Measurements from ENCODE around the gene ARHGEF7.
A peak's percentile ranks its signal among the peaks of the same experiment; 100 is the strongest.

The ARHGEF7 gene

DNA sequence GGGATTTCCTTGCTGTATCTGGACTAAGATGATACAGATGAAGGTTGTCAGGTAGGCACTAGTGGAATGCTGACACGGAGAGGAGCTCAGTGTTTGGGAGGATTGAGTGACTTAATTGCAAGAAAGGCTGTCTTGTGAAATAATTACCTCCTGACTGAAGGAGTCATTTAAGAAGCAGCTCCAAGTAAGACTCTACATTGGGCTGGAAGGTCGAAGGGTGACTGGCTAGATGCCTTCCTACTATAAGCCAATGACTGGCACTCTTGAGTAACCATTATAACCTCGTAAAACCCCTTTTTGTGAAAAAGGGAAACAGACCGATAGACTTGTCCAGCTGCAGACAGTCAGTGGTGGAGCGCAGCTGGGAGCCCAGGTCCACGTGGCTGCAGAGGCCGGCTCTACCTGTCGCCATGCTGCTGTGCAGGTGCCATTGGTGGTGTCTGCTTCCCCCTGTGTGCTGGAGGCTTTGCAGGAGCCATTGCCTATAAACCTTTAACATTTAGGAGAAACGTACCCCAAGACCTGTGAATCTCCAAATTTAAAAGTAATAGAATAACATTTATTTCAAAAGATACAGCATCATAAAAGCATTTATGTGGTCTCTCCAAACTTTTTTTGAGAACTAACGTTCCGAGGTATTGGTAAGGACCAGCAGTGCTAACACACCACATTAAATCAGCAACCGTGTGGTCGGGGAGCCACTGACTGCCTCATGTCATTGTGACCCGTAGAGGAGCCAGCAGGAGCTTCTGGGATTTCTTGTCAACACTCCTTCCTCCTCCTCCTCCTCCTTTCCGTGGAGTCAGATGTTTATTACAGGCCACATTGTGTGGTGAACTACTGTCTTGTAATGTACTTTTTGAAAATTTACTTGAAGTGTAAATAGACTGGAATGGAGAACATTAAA lies 124.9 kb downstream of the ARHGEF7 start:
- TF ChIP-seq CTCF (IDR thresholded peaks at IDR 0.05; ENCODE audit: control insufficient read depth, insufficient read depth, low read depth, low read length, missing control alignments), result no peak
- H3K4me3 ChIP-seq (ENCODE audit: control insufficient read depth, low read depth, low read length), result no peak overlapping the region
- DNase-seq (ENCODE audit: low read depth), result no peak

DNA sequence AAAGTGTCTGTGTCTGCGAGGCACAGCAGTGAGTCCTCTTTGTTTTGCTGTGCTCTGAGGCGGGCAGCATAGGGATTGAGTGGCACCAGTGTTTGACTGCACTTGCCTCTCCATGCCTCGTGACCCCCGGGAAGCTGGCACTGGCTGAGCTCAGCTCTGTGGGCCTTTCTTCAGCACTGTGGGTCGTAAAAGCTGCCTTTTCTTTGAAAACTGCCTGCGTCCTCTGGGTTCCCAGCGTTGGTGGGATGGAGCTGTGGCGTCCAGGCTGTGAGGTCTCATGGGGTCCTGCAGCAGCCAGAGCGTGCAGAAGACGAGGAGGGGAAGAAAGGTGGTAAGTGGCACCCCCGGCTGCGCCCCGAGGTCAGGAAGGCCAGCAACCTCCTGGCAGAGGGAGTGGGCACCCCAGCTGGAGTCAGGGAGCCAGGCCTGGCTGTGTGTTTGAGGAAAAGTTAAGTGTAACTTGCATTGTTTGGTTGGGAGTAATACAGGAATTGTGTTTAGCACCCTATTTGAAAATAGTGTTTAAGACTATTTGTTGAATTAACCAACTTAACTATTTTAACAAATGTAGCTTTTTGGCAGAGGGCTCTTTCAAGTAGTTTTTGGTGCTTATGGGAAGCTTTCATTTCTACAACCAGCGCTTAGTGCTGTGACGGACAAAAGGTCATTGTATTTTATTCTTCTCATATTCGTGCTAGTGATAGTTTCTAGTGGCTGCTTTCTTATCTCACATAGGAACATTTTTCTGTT lies 126.1 kb downstream of the ARHGEF7 start:
- H3K4me3 ChIP-seq (ENCODE audit: control insufficient read depth, low read depth, low read length), result no peak overlapping the region
- no peak for TF ChIP-seq CTCF (IDR thresholded peaks at IDR 0.05; ENCODE audit: control insufficient read depth, insufficient read depth, low read depth, low read length, missing control alignments)
- no peak for DNase-seq (ENCODE audit: low read depth)

DNA sequence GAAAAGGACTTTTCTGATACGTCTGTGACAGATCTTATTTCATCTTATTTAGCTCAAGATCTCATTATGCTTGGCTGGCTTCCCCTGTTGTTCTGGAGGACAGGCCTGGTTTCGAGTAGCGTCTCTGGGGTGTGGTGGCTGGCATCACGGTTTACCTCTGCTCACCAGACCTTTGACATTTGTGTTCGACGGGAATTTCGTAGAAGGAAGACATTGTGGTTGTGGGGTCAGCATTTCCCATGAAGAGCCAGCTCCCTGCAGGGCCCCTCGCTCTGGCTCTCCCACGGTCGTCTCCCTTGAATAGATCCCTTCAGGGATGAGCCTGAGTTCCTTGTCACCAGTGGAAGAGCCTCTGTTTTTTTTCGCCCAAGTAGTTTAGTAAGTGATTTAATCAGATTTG lies 126.8 kb downstream of the ARHGEF7 start:
- TF ChIP-seq CTCF (IDR thresholded peaks at IDR 0.05; ENCODE audit: control insufficient read depth, insufficient read depth, low read depth, low read length, missing control alignments), result no peak
- H3K4me3 ChIP-seq (ENCODE audit: control insufficient read depth, low read depth, low read length), result no peak overlapping the region
- DNase-seq (ENCODE audit: low read depth), result no peak

DNA sequence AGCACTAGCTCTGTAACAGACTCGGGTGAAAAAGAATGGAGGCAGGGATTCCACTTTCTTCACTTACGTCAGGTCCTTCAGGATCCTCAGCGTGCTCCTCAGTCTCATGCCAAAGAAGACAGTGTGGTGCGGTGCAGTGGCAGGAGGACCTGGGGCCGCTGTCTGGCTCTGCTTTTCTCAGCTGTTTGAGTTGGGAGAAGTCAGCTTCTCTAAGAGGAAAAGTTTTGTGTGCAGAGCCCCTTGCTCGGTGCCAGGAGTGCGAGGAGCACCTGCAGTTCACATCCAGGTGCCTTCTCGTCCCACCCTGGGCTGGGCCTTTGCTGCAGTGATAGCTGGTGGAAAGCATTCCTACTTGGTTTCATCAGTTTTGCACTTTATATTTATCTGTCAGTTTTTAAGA lies 127.5 kb downstream of the ARHGEF7 start:
- no peak for DNase-seq (ENCODE audit: low read depth)
- H3K4me3 ChIP-seq (ENCODE audit: control insufficient read depth, low read depth, low read length), result no peak overlapping the region
- TF ChIP-seq CTCF (IDR thresholded peaks at IDR 0.05; ENCODE audit: control insufficient read depth, insufficient read depth, low read depth, low read length, missing control alignments), result no peak

GRCh38 chr13:111243981-111244380 lies 128.9 kb downstream of the ARHGEF7 start:
- no peak for TF ChIP-seq CTCF (IDR thresholded peaks at IDR 0.05; ENCODE audit: control insufficient read depth, insufficient read depth, low read depth, low read length, missing control alignments)
- DNase-seq (ENCODE audit: low read depth), result no peak

DNA sequence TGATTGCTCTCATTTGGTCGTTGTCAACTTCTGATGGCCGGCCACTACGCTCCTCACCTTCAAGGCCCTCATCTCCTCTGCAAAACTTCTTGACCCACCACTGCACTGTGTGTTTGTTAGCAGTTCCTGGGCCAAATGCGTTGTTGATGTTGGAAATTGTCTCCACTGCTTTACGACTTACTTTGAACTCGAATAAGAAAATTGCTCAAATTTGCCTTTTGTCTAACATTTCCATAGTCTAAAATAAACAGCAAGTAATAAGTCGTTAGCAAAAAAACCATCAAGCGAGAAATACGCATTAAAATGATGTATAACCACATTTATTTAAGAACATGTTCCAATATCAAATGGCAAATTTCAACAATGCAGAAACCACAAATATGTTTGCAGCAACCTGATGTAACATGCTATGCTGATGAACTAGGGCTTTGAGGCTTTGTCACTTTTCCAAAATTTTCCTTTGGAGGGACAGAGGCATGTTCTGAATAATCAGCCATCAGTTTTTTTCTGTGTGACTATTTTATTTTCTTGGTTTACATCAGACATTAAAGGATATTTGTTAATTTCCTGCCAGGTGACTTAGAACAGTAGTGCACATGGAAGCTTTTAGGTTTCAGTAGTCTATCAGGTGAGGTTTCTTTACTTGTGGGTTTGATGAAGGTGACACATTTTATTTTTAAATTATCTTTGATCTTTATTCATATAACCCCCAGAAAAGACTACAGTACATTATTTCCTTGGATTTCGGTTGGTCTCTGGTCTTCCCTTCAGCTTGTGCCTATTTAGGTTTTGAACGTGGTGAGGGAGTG lies 130.7 kb downstream of the ARHGEF7 start:
- DNase-seq (ENCODE audit: low read depth), result peak; percentile 63
- no peak for TF ChIP-seq CTCF (IDR thresholded peaks at IDR 0.05; ENCODE audit: control insufficient read depth, insufficient read depth, low read depth, low read length, missing control alignments)
- H3K4me3 ChIP-seq (ENCODE audit: control insufficient read depth, low read depth, low read length), result no peak overlapping the region

More at GRCh38 chr13:111243981-111244380, 128.9 kb downstream of the ARHGEF7 start:
- H3K4me3 ChIP-seq (ENCODE audit: control insufficient read depth, low read depth, low read length), result no peak overlapping the region
